GM21526 (cell line): ENCODE results near the gene G2E3.
A peak's percentile ranks its signal among the peaks of the same experiment; 100 is the strongest.
"Not testable (repeated sequence)": the region's sequence is repeated elsewhere in the genome, so short reads cannot be mapped to it uniquely, and the experiment has no call there.

Source experiments
- ATAC-seq: cut with Tn5 transposase; IDR thresholded peaks from one replicate; pipeline ENCODE4 v1.9.1; 2021; ENCODE audit warnings: moderate library complexity; ENCODE audit not compliant: unreplicated experiment, low FRiP score

Gene G2E3, protein sequence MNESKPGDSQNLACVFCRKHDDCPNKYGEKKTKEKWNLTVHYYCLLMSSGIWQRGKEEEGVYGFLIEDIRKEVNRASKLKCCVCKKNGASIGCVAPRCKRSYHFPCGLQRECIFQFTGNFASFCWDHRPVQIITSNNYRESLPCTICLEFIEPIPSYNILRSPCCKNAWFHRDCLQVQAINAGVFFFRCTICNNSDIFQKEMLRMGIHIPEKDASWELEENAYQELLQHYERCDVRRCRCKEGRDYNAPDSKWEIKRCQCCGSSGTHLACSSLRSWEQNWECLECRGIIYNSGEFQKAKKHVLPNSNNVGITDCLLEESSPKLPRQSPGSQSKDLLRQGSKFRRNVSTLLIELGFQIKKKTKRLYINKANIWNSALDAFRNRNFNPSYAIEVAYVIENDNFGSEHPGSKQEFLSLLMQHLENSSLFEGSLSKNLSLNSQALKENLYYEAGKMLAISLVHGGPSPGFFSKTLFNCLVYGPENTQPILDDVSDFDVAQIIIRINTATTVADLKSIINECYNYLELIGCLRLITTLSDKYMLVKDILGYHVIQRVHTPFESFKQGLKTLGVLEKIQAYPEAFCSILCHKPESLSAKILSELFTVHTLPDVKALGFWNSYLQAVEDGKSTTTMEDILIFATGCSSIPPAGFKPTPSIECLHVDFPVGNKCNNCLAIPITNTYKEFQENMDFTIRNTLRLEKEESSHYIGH

GRCh38 chr14:30558675-30559555 is at the start of gene G2E3:
Gene G2E3 (plus strand): TSS chr14:30559158. CDS start chr14:30581080, 21,922 bp downstream.
- ATAC-seq = peak; percentile 99

DNA sequence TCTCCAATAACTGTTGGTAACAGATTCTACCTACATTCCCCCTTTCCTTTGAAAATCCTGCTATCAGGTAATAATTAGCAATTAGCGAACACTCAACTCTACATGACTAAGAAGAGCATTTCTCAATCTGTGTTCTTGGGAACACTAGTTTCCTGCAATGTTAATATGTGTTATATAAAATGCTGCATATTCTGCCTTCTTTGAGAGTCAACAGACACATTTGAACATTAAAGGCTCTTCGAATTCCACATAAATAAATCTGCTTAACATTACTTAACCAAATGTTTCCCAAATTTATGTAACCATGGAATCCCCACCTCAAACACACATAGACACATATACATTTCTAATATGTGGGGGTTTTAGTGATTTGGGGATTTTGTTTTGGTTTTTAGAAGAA is 41.2 kb upstream of the G2E3 start:
- no peak for ATAC-seq

DNA sequence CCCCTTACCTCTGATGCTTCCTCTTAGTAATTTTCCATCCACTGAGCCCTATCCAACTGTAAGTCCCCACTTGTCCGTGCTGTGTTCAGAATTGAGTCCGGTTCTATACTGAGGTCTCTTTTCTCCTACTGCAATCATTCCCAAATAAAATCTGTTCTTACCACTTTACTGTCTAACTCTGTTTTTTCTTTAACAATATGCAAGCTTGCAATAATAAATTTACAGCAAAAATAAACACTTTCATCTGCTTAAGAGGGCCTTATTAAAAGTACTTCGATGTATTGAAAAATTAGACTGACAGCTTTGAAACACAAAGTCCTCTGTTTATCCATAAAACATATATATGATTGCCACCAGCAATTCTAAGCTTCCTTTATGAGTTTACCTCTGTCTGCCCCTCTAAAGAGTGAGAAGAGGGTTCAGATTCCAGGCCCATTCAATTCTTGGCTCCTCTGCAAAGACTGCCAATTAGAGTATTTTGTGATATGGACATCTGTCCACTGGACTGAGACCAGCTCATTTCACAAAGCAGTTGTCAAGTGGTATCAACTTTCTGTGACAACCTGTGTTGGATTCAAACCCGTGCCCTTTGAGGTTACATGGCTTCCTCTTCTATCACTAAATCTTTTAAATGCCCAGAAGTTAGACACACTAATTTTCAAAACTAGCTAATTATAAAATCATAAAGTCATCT is 39.9 kb upstream of the G2E3 start:
- no peak for ATAC-seq

DNA sequence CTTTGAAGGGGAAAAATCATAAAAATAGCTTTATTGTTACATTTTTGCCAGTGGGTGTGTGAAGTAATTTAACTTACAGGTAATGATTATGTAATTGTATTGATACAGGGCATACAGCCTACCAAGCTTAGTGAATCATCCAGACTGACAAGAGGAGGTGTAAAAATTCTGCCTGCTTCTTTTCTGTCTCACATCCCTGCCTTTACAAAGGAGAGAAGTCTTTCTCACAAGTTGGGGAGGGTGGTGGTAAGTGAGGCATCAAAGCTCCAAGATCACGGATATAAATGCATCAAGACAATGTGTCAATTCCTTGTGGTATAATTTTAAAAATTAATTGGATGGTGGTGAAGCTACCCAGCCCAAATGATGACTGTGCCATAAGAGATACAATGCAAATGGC is 39.0 kb upstream of the G2E3 start:
- no peak for ATAC-seq

DNA sequence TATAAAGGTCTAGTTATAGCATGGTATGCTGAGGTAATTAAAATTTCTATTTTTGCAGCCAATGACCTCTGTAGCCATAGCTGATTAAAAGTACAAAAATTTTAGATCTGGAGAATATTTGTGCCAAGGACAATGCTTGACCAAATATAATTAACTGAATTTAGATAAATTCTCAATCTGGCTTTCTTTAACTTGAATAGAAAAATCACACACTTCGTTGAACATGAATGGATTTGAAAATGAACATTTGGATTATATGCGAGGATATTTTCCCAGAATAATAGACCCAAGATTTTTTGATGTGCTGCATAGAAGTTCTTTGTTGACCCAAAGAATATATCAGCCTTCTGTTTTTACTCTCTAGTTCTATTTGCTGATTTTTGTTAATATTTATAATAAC is 38.4 kb upstream of the G2E3 start:
- no peak for ATAC-seq

GRCh38 chr14:30521899-30522736 is 36.8 kb upstream of the G2E3 start:
- ATAC-seq = peak; percentile 78

DNA sequence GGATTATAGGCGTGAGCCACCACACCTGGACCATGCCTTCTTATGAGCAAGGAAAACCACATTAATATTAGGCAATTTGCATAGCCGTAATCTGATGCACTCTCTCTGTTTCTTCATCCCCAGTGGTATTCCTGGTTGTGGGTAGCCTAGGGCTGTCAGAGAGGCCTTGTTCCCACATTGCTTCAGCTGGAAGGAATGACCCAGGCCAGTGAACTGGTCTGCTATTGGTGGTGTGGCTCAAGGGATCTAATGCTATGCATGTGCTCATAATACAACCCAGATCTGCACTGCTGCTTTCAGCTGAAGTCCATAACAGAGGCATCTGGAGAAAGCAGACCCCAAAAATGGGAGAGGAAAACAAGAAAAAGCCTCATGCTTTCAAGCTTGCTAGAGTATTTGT is 33.1 kb upstream of the G2E3 start:
- no peak for ATAC-seq

DNA sequence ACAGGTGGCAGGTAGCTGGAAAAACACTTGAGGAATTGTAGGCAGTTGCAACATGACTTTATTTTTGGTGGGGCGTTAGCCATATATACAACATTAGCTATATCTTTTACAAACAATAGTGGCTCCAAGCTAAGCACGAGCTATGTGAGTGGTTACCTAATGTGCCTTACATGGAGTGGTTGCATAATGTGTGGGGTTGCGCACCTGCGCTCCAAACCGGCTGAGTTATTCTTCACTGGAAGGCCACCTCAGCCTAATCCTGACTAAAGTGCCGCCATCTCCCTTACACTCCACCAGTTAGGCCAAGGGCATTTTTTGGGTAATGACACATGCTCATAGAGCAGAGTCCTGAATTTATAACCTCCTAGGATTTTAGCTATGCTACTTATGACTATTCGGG is 31.8 kb upstream of the G2E3 start:
- ATAC-seq = no peak

DNA sequence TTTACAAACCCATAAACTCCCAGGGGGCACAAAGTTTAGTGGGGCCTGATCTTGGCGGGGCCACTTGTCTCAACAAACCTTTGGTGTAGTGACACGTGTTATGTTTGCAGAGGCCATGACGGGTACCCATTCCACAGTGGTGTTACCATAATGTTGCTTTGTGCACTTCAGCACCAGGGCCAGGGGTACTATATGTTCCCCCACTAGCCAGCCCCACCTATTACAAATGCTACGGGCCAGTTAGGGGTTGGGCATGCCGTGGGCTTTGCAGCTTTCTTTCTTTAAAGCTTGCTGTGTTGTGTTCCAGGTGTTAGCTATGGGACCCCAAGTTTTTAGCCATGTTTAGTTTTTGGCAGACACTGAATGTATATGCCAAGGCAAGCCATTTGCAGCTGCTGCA is 30.8 kb upstream of the G2E3 start:
- no peak for ATAC-seq

DNA sequence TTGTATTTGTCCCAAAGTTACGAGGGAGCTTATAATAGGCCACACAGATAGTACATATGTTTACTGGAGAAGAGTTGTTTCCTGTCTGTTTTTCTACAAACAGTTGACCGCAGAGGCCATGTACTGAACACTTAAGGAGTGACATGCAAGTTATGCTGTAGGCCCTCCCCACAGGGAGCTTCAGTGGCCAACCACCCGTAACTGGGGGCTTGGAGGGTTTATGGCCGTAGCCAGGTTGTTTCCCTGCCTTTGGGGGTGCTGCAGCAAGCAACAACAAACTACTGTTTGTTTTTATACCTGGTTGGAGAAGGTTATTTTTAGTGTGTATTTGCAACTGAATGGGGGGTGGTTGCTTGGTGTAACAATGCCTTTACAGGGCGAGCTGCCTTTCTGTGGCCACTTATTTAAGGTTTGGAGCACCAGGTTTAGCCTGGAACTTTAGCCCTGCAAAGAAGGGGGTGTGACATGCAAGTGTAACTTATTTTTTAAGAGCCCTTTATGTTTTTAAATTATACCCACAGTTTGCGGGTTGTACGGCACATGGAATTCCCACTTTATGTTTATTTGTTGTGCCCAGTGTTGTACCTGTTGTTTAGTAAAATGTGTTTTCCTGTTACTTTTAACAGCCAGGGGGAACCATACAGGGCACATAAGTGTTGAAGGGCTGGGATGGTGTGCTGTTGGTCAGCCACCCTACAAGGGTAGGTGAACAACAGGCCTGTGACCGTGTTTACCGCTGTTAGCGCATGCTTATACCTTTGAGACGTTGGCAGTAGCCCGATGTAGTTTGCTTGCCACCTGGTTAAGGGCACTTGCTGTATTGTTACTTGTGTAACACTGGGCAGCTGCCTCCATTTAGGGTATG is 29.9 kb upstream of the G2E3 start:
- no peak for ATAC-seq

- no peak for ATAC-seq
These were observed 26.7 kb upstream of the G2E3 start for GRCh38 chr14:30532264-30532663.

GRCh38 chr14:30533126-30533525 is 25.8 kb upstream of the G2E3 start:
- no peak for ATAC-seq

- ATAC-seq = no peak
These were observed 17.6 kb upstream of the G2E3 start for GRCh38 chr14:30541318-30541717.

DNA sequence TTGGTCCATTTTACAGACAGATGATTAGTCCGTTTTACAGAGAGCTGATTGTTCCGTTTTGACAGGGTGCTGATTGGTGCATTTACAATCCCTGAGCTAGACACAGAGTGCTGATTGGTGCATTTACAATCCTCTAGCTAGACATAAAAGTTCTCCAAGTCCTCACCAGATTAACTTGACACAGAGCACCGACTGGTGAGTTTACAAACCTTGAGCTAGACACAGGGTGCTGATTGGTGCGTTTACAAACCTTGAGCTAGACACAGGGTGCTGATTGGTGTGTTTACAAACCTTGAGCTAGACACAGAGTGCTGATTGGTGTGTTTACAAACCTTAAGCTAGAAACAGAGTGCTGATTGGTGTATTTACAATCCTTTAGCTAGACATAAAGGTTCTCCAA is 12.2 kb upstream of the G2E3 start:
- not testable (repeated sequence) for ATAC-seq

DNA sequence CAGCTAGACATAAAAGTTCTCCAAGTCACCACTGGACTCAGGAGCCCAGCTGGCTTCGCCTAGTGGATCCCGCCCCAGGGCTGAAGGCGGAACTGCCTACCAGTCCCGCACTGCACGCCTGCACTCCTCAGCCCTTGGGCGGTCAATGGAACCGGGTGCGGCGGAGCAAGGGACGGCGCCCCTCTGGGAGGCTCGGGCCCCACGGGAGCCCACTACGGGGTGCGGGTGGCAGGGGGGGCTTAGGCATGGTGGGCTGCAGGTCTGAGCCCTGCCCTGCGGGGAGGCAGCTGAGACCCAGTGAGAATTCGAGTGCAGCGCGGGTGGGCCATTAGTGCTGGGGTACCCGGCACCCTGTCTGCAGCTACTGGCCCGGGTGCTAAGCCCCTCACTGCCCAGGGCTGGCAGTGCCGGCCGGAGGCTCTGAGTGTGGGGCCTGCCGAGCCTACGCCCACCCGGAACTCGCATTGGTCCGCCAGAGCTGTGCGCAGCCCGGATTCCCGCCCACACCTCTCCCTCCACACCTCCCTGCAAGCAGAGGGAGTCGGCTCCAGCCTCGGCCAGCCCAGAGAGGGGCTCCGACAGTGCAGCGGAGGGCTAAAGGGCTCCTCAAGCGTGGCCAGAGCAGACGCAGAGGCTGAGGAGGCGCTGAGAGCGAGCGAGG is 11.4 kb upstream of the G2E3 start:
- ATAC-seq = no peak

DNA sequence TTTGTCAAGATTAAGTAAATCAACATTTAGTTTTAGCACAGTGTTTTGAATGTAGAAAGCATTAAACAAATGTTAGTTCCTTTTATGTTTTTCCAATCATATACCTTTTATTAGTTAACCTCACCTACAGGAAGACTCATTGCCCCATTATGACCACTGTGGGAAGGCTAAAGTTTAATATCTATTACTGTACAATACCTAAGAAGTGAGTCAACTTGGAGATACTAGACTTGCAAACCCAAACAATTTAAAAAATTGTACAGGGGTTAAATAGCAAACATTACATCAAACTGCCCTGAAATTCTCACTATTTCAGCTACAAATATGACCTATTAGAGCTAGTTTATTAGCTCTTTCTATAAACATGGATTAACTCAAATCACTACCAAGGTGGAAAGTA is 8.6 kb upstream of the G2E3 start:
- no peak for ATAC-seq

GRCh38 chr14:30551460-30551859 is 7.5 kb upstream of the G2E3 start:
- ATAC-seq = no peak

DNA sequence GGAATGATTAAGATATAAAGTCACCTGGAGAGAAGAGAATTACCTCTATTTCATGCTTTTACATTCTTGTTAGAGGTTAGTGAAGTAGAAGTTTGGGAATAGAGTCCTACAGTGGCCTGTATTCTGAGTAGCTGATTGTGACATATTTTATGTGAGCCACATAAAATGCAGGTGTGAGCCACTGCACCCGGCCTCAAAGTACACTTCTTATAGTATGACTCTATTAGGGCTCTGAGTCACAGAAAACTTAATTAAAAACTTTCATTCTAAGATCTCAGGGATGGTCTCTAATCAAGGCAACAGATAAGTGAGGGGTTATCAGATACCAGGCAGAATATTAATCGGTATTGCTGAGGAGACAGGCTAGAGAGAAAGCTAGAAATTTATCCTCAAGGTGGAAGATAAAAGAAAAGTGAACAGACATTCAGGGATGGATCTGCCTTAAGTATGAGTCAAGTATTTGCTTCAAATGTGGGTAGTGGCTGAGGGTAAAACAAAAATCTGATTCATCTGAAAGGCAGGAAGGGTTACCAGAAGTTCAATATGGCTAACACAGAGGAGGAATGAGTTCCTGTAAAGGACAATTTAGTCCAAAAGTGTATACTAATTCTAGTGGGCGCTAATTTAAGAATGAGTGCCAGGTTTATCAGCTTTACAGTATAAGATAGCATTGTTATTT is 5.5 kb upstream of the G2E3 start:
- ATAC-seq = no peak
